ENCODE measurements around the gene CSNK1E.
A peak's percentile ranks its signal among the peaks of the same experiment; 100 is the strongest.
"Not testable (repeated sequence)": the region's sequence is repeated elsewhere in the genome, so short reads cannot be mapped to it uniquely, and the experiment has no call there.

The CSNK1E gene

GRCh38 chr22:38317122-38317994 lies at the start of gene CSNK1E:
CSNK1E (minus strand) TSS chr22:38317433; CDS start chr22:38314157, 3,276 bp downstream.
- peak; percentile 61 for DNase-seq (ENCODE audit: low read depth)

- not testable (repeated sequence) for DNase-seq (ENCODE audit: low read depth)
Observed at GRCh38 chr22:38365829-38366228, 48.6 kb upstream of the CSNK1E start.

GRCh38 chr22:38365174-38365573 lies 47.9 kb upstream of the CSNK1E start:
- not testable (repeated sequence) for DNase-seq (ENCODE audit: low read depth)

- DNase-seq (ENCODE audit: low read depth), result not testable (repeated sequence)
Observed at GRCh38 chr22:38360560-38360959, 43.3 kb upstream of the CSNK1E start.

- not testable (repeated sequence) for DNase-seq (ENCODE audit: low read depth)
Observed at GRCh38 chr22:38359817-38360216, 42.6 kb upstream of the CSNK1E start.

GRCh38 chr22:38357971-38358370 lies 40.7 kb upstream of the CSNK1E start:
- DNase-seq (ENCODE audit: low read depth), result not testable (repeated sequence)

- no peak for DNase-seq (ENCODE audit: low read depth)
Observed at GRCh38 chr22:38355275-38355674, 38.0 kb upstream of the CSNK1E start.

- DNase-seq (ENCODE audit: low read depth), result no peak
Observed at GRCh38 chr22:38353701-38354100, 36.5 kb upstream of the CSNK1E start.

- DNase-seq (ENCODE audit: low read depth), result peak; percentile 51
Observed at GRCh38 chr22:38353142-38353629, 36.0 kb upstream of the CSNK1E start.

- no peak for DNase-seq (ENCODE audit: low read depth)
Observed at GRCh38 chr22:38352436-38352835, 35.2 kb upstream of the CSNK1E start.

- no peak for DNase-seq (ENCODE audit: low read depth)
Observed at GRCh38 chr22:38350444-38351359, 33.5 kb upstream of the CSNK1E start.

- no peak for DNase-seq (ENCODE audit: low read depth)
Observed at GRCh38 chr22:38348751-38349496, 31.7 kb upstream of the CSNK1E start.

- no peak for DNase-seq (ENCODE audit: low read depth)
Observed at GRCh38 chr22:38347944-38348750, 30.9 kb upstream of the CSNK1E start.

GRCh38 chr22:38347181-38347943 lies 30.1 kb upstream of the CSNK1E start:
- no peak for DNase-seq (ENCODE audit: low read depth)

GRCh38 chr22:38346506-38346905 lies 29.3 kb upstream of the CSNK1E start:
- no peak for DNase-seq (ENCODE audit: low read depth)

- DNase-seq (ENCODE audit: low read depth), result no peak
Observed at GRCh38 chr22:38345782-38346181, 28.5 kb upstream of the CSNK1E start.

- not testable (repeated sequence) for DNase-seq (ENCODE audit: low read depth)
Observed at GRCh38 chr22:38339893-38340292, 22.7 kb upstream of the CSNK1E start.

- DNase-seq (ENCODE audit: low read depth), result no peak
Observed at GRCh38 chr22:38338772-38339379, 21.6 kb upstream of the CSNK1E start.

GRCh38 chr22:38336699-38337098 lies 19.5 kb upstream of the CSNK1E start:
- no peak for DNase-seq (ENCODE audit: low read depth)

- DNase-seq (ENCODE audit: low read depth), result no peak
Observed at GRCh38 chr22:38335077-38335476, 17.8 kb upstream of the CSNK1E start.
